ENCODE measurements around the gene LAMB4.

DNA sequence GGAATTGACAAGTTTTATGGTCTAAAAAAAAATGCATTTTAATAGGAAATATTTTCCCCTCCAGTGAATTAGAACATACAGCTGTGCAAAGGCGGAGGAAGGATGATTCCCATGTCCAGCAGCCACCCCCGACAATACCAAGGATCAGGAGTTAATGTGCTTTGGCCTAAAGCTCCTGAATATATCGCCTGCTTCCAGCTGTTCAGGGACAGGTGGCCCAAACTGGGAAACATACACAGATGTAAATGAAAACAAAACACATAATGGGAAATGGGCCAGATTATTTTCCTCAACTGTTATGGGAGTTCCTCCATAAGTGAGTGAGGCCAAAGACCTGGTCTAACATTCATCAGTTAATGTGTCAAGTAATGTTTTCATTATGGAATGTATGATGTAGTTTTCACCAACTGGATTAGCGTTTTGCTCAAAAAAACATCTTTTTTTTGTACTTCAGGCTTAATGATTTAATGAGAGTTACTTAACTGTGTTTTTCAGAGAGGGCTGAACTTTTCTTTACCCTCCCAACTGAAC, 72.1 kb downstream of the LAMB4 start:
- TF ChIP-seq POLR2A (IDR thresholded peaks at IDR 0.05; ENCODE audit: low read depth, low read length) (no peak), POLR2AphosphoS5 (IDR thresholded peaks at IDR 0.05; ENCODE audit: low read depth, low read length) (no peak), TAF1 (IDR thresholded peaks at IDR 0.05; ENCODE audit: borderline replicate concordance, low read depth, low read length) (no peak)
